Stimulated activated CD4-positive, alpha-beta T cell treated with anti-CD3 and anti-CD28 coated beads, Interleukin-12 subunit alpha, Interleukin-12 subunit beta, amount 100 ng/mL, for 24 hours (primary cell): ENCODE data around the gene CRELD2.

ENCODE experiments used
- DNase-seq, 2 experiments: peaks; one replicate each; pipeline ENCODE4 v3.0.0-alpha.2; 2020; ENCODE audit warnings: low read depth in 2 of 2

The CRELD2 gene

DNA sequence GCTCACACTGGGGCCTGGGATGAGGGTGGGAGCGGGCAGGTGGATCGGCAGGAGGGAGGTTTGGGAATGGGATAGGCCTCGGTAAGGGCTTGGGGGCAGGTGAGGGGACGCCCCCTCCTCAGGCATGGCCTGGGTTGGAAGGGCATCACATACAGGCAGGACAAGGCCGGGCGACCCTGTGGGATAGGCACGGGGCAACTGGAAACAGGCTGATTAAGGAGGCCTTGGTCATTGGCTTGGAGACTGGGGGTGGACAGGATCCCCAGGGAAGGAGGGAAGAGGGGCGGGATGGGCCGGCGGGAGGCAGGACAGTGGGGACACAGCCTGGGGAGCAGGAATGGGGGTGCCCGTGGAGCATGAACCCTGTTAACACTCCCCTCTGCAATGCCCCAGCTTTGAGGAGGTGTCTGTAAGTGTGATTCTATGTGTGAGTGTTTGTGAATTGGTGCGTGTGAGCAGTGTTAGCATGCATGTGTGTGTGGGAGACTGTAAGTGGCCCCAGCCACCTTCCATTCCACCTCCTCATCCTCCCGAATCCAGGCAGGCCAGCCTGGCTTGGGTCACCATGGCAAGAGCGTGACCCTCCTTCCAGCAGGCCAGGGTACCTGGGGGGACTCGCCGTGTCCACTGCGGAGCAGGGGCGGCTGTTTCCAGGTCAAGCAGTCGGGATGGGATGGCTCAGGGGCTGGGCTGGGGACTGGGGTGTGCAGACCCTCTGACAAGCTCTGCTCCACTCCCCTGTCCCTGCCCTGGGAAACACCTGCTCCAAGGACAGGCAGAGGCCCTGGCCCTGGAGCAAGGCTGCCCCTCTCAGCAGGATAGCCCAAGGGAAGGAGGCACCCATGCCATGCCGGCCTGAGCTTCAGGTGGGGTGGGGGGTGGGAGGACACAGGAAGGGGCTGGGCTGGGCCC is 38.7 kb downstream of the CRELD2 start:
- no peak for DNase-seq

GRCh38 chr22:49957826-49958365 is 39.5 kb downstream of the CRELD2 start:
- DNase-seq: no peak

DNA sequence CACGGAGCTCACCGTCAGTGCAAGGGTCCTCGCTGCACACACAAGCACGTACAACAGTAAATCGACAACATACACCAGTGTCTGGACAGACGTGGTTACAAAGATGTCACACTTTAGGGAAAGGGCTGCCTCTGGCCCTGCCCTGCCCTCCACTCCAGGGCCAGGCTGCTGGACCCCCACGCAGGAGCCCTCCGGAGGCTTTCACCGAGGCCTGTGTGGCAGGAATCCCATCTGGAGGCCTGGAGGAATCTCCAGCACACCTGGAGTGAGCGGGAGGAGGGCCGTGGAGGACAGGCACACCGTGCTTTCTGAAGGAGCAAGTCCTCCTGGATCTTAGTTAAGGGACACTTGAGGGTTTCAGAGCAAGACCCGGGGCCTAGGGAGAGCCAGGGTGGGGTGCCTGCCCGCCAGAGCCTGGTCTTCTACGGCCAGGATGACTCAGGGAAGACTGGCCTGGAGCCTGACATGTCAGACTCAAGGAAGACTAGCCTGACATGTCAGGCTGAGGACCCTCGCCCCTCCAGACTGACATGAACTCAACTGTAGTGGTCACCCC is 40.0 kb downstream of the CRELD2 start:
- DNase-seq: no peak

GRCh38 chr22:49958931-49959781 is 40.7 kb downstream of the CRELD2 start:
- DNase-seq: no peak

DNA sequence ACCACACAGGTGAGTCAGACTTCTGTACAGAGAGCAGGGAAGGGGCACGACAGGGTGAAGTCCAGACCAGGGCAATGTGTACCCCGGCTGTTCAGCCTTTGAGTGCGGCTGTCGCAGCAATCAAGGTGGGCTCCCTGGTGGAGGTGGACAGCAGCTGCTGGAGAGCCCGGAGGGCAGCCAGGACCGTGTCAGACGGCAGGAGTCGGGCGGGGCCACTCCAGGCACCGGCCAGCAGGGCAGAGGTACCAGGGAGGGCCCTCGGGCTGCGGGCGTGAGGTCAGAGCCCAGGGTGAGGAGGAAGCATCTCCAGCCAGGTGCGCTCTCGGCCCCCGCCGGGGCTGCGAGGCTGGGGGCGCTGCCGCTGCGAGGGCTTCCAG is 41.3 kb downstream of the CRELD2 start:
- DNase-seq: no peak

- DNase-seq: peak; percentile 89 to 92
Observed at GRCh38 chr22:49960159-49961004, 41.9 kb downstream of the CRELD2 start, which contains the start of gene PIM3. Gene PIM3, plus strand, starts transcription at chr22:49960772. Its CDS starts 176 bp downstream, at chr22:49960948.

- DNase-seq: no peak
Observed at GRCh38 chr22:49961005-49961600, 42.7 kb downstream of the CRELD2 start.

DNA sequence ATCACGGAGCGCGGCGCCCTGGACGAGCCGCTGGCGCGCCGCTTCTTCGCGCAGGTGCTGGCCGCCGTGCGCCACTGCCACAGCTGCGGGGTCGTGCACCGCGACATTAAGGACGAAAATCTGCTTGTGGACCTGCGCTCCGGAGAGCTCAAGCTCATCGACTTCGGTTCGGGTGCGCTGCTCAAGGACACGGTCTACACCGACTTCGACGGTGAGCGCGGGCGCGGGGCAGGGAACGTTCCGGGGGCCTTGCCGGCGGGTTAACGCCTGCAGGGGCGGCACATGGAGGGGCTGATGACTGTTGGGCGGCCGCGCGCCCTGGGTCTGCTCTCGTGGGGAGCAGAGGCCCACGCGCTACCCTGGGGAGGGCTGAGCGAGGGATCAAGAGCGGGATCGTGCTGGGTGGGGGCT is 43.2 kb downstream of the CRELD2 start:
- DNase-seq: no peak

- DNase-seq: peak; percentile 80 to 86
Observed at GRCh38 chr22:49962012-49962750, 43.7 kb downstream of the CRELD2 start.

DNA sequence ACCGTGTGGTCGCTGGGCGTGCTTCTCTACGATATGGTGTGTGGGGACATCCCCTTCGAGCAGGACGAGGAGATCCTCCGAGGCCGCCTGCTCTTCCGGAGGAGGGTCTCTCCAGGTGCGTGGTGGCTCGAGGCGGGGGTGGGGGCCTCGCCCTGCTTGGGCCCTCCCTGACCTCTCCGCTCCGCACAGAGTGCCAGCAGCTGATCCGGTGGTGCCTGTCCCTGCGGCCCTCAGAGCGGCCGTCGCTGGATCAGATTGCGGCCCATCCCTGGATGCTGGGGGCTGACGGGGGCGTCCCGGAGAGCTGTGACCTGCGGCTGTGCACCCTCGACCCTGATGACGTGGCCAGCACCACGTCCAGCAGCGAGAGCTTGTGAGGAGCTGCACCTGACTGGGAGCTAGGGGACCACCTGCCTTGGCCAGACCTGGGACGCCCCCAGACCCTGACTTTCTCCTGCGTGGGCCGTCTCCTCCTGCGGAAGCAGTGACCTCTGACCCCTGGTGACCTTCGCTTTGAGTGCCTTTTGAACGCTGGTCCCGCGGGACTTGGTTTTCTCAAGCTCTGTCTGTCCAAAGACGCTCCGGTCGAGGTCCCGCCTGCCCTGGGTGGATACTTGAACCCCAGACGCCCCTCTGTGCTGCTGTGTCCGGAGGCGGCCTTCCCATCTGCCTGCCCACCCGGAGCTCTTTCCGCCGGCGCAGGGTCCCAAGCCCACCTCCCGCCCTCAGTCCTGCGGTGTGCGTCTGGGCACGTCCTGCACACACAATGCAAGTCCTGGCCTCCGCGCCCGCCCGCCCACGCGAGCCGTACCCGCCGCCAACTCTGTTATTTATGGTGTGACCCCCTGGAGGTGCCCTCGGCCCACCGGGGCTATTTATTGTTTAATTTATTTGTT is 44.6 kb downstream of the CRELD2 start:
- DNase-seq: no peak

DNA sequence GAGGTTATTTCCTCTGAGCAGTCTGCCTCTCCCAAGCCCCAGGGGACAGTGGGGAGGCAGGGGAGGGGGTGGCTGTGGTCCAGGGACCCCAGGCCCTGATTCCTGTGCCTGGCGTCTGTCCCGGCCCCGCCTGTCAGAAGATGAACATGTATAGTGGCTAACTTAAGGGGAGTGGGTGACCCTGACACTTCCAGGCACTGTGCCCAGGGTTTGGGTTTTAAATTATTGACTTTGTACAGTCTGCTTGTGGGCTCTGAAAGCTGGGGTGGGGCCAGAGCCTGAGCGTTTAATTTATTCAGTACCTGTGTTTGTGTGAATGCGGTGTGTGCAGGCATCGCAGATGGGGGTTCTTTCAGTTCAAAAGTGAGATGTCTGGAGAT is 45.2 kb downstream of the CRELD2 start:
- no peak for DNase-seq

- no peak for DNase-seq
Observed at GRCh38 chr22:49964136-49965090, 46.0 kb downstream of the CRELD2 start.

- peak in 1 of 2 experiments; percentile 13 for DNase-seq
Observed at GRCh38 chr22:49965091-49966040, 46.9 kb downstream of the CRELD2 start.

DNA sequence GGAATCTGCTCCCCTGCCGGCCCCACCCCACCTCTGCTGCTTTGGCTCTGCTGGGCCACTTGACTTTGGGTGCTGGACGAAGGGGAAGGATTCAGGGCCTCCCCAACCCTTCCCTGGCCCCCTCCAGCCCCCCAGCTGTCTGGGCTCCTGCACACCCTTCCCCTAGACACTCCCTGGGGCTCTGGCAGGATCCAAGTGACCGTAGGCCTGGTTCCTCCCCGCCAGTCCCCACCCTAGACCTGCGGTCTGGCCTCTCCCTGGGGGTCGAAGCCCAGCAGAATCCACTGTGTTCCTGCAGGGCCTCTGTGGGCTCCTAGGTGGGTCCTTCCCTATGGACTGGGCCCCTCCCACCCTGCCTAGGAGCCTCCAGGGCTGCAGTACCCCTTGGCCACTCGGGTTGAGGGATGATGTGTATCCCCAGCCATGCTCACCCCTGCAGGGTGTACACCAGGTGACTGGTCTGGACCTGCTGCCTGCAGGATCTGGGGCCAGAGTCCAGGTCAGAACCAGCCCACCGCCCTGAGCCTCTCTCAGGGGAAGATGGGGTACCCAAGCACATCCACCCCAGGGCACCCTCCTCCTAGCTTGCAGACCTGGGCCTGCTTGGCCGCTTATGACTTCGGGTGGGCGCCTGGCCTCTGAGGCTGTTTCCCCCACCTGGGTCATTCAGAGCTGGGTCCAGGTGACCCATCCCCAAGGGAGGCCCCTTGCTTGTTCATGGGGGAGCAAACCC is 47.8 kb downstream of the CRELD2 start:
- peak in 1 of 2 experiments; percentile 17 for DNase-seq

DNA sequence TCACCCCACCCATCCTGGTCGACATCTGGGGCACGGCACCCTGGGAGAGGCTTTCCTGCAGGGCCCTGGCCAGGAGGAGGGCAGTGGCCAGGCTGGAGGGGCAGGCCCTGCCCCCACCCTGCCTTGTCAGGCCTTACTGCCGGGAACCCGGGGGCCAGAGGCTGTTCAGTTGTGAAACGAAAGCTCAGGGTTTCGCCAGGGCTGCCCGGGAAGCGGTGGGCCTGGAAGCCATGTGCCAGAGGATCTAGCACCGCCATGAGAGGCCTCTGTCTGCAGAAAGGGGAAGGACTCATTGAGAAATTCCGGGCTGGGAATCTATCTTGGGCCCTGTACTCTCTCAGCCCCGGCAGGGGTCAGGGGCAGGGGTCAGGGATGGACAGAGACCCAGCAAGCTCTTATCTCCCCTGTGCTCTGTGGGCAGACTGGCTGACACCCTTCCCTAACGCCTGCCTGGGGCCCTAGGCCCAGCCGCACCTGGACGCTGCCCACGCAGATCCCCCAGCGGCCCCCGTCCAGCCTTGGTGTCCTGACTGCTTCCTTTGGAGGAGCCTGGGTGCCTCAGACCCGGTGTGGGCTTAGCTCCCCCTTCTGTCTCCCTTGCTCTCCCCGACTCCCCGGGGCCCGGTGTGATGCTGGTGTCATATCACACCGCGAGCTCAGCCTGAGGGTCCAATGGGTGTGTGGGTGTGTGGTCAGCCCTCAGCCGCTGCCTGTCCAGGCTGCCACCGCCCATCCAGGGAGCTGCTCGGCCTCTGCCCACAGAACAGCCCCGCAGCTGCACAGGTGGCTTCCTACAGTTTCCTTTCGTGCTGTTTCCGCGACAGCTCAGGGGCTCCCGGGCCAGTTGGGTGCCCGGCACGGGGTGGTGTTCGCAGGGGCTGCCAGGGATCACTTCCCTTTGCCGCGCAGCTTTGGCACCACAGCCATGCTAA is 48.6 kb downstream of the CRELD2 start:
- peak in 1 of 2 experiments; percentile 24 for DNase-seq
